HG02642 (cell line): ENCODE measurements around the gene WDR59.
"Not testable (repeated sequence)": the region's sequence is repeated elsewhere in the genome, so short reads cannot be mapped to it uniquely, and the experiment has no call there.

Source experiments
- ATAC-seq: cut with Tn5 transposase; IDR thresholded peaks from one replicate; pipeline ENCODE4 v1.9.1; 2021; ENCODE audit warnings: mild to moderate bottlenecking; ENCODE audit not compliant: unreplicated experiment, poor library complexity

WDR59 gene

GRCh38 chr16:75012380-75013081 lies 27.6 kb upstream of the WDR59 start:
- peak; percentile 29 for ATAC-seq

- ATAC-seq, result peak; percentile 74
Observed at GRCh38 chr16:75011634-75012307, 26.8 kb upstream of the WDR59 start.

GRCh38 chr16:75010427-75010826 lies 25.5 kb upstream of the WDR59 start:
- ATAC-seq, result no peak

- peak; percentile 34 for ATAC-seq
Observed at GRCh38 chr16:75007443-75007842, 22.5 kb upstream of the WDR59 start.

GRCh38 chr16:75005697-75006096 lies 20.8 kb upstream of the WDR59 start:
- no peak for ATAC-seq

GRCh38 chr16:75004460-75004859 lies 19.5 kb upstream of the WDR59 start:
- no peak for ATAC-seq

- no peak for ATAC-seq
Observed at GRCh38 chr16:75003931-75004330, 19.0 kb upstream of the WDR59 start.

- ATAC-seq, result no peak
Observed at GRCh38 chr16:75002474-75002873, 17.6 kb upstream of the WDR59 start.

- no peak for ATAC-seq
Observed at GRCh38 chr16:75000481-75001081, 15.7 kb upstream of the WDR59 start.

GRCh38 chr16:74999609-75000480 lies 14.9 kb upstream of the WDR59 start:
- ATAC-seq, result peak; percentile 34

GRCh38 chr16:74999219-74999608 lies 14.3 kb upstream of the WDR59 start:
- peak; percentile 46 for ATAC-seq

- ATAC-seq, result peak; percentile 69
Observed at GRCh38 chr16:74998481-74999218, 13.7 kb upstream of the WDR59 start, which contains the start of gene ZNRF1. Gene ZNRF1 (plus strand): TSS chr16:74999024. CDS start chr16:74999672, 648 bp downstream.

- ATAC-seq, result no peak
Observed at GRCh38 chr16:74997042-74997491, 12.1 kb upstream of the WDR59 start.

GRCh38 chr16:74995986-74996385 lies 11.1 kb upstream of the WDR59 start:
- ATAC-seq, result no peak

GRCh38 chr16:74991593-74992403 lies 6.9 kb upstream of the WDR59 start:
- ATAC-seq, result no peak

GRCh38 chr16:74991268-74991592 lies 6.3 kb upstream of the WDR59 start:
- no peak for ATAC-seq

GRCh38 chr16:74990832-74991231 lies 5.9 kb upstream of the WDR59 start:
- no peak for ATAC-seq

- not testable (repeated sequence) for ATAC-seq
Observed at GRCh38 chr16:74989864-74990263, 4.9 kb upstream of the WDR59 start.

- ATAC-seq, result no peak
Observed at GRCh38 chr16:74987027-74987681, 2.2 kb upstream of the WDR59 start.
